BE2C (cell line): Measurements from ENCODE around the gene NFATC2.

Source experiments
- DNase-seq: peaks from one replicate; pipeline ENCODE4 v3.0.0-alpha.2; 2020
- H3K27me3 ChIP-seq: fragments of 250-450 bp; sonication (Bioruptor Pico); 2 replicates; pipeline ENCODE4 v1.5.1; 2020; ENCODE audit warnings: mild to moderate bottlenecking
- H3K36me3 ChIP-seq: fragments of 250-450 bp; sonication (Bioruptor Pico); 2 replicates; pipeline ENCODE4 v1.5.1; 2020; ENCODE audit warnings: mild to moderate bottlenecking
- H3K4me1 ChIP-seq: fragments of 250-450 bp; sonication (Bioruptor Pico); 2 replicates; pipeline ENCODE4 v1.5.1; 2020
- H3K4me3 ChIP-seq: 2 replicates; pipeline ENCODE4 v1.5.1; 2011; ENCODE audit warnings: low read depth, low read length
- H3K9me3 ChIP-seq: fragments of 250-450 bp; sonication (Bioruptor Pico); 2 replicates; pipeline ENCODE4 v1.5.1; 2020
- CTCF ChIP-seq: IDR thresholded peaks from 2 replicates; pipeline ENCODE4 v1.5.1; 2012; ENCODE audit warnings: mild to moderate bottlenecking, low read depth, low read length

Gene NFATC2

GRCh38 chr20:51339721-51340450, 202.6 kb downstream of the NFATC2 start:
- H3K4me3 ChIP-seq, result no peak overlapping the region
- H3K9me3 ChIP-seq, result no peaks in the 10 kb centered on the region
- no peaks in the 10 kb centered on the region for H3K4me1 ChIP-seq
- H3K36me3 ChIP-seq, result no peaks in the 10 kb centered on the region
- no peaks in the 10 kb centered on the region for H3K27me3 ChIP-seq
- DNase-seq, result no peak
- TF ChIP-seq CTCF, result no peak

- no peak for TF ChIP-seq CTCF
- no peaks in the 10 kb centered on the region for H3K27me3 ChIP-seq
- H3K4me3 ChIP-seq, result no peak overlapping the region
- DNase-seq, result no peak
- H3K36me3 ChIP-seq, result no peaks in the 10 kb centered on the region
- H3K9me3 ChIP-seq, result no peaks in the 10 kb centered on the region
- no peaks in the 10 kb centered on the region for H3K4me1 ChIP-seq
Measured at GRCh38 chr20:51338692-51339440, 203.7 kb downstream of the NFATC2 start.

- H3K36me3 ChIP-seq, result no peaks in the 10 kb centered on the region
- no peaks in the 10 kb centered on the region for H3K4me1 ChIP-seq
- TF ChIP-seq CTCF, result no peak
- H3K27me3 ChIP-seq, result no peaks in the 10 kb centered on the region
- no peak overlapping the region for H3K4me3 ChIP-seq
- DNase-seq, result no peak
- no peaks in the 10 kb centered on the region for H3K9me3 ChIP-seq
Measured at GRCh38 chr20:51337126-51337805, 205.3 kb downstream of the NFATC2 start.
